Panc1 (cell line): Measurements from ENCODE around the gene UROD. TPM values are rescaled to one million over a fixed set of nuclear protein-coding genes. Genes with fewer than 3 reads are reported as not detected.

Experiments
- ATAC-seq: fragments of 200-7000 bp; cut with Tn5 transposase; 2 replicates; pipeline ENCODE4 v1.9.1; 2020; ENCODE audit warnings: mild to moderate bottlenecking, moderate library complexity
- BruUV-seq: library from RNA; stranded (reverse); fragments of 400-500 nt; replicated peaks from 2 replicates; lab custom pipeline; 2021; lab: Mats Ljungman, UMichigan
- CTCF ChIA-PET: fragments of 300-600 bp; sonication (Branson Sonifier 250); formaldehyde crosslinking; loops from one replicate; lab custom pipeline; 2022; ENCODE audit warnings: antibody characterized with exemption; lab: Charles Lee
- POLR2A ChIA-PET: fragments of 300-600 bp; sonication (Branson Sonifier 250); formaldehyde crosslinking; loops from one replicate; lab custom pipeline; 2022; ENCODE audit warnings: antibody characterized with exemption; lab: Charles Lee
- DNase-seq: peaks from one replicate; pipeline ENCODE4 v3.0.0-alpha.2; 2010; ENCODE audit warnings: low read depth, low spot score
- H3K27ac ChIP-seq: 2 replicates; pipeline ENCODE4 v1.5.1; 2011; ENCODE audit warnings: mild to moderate bottlenecking, low read length, inconsistent platforms
- H3K27me3 ChIP-seq: fragments of 200-500 bp; sonication (Bioruptor generic); 2 replicates; pipeline ENCODE4 v1.6.0; 2014; ENCODE audit warnings: low read length, inconsistent platforms; ENCODE audit not compliant: control insufficient read depth, insufficient read depth
- H3K36me3 ChIP-seq: fragments of 200-500 bp; sonication (Bioruptor generic); 2 replicates; pipeline ENCODE4 v1.5.1; 2014; ENCODE audit warnings: inconsistent platforms, mild to moderate bottlenecking, low read length, moderate library complexity; ENCODE audit not compliant: control insufficient read depth, insufficient read depth
- H3K4me1 ChIP-seq: 2 replicates; pipeline ENCODE4 v1.5.1; 2011; ENCODE audit warnings: inconsistent platforms, mild to moderate bottlenecking, low read length, moderate library complexity; ENCODE audit not compliant: control insufficient read depth, insufficient read depth
- H3K4me3 ChIP-seq, 2 experiments: 2 replicates each; pipeline ENCODE4 v1.5.1; 2011 to 2012; ENCODE audit warnings: low read depth in 2 of 2, low read length in 2 of 2, mild to moderate bottlenecking in 2 of 2, inconsistent platforms in 1 of 2, moderate library complexity in 1 of 2
- H3K9me3 ChIP-seq: fragments of 200-500 bp; sonication (Bioruptor generic); 2 replicates; pipeline ENCODE4 v1.5.1; 2014; ENCODE audit warnings: low read depth, mild to moderate bottlenecking, inconsistent platforms, low read length, moderate library complexity; ENCODE audit not compliant: control insufficient read depth, insufficient read depth
- POLR2AphosphoS5 ChIP-seq: IDR thresholded peaks from 2 replicates; pipeline ENCODE4 v1.6.1; 2012; ENCODE audit warnings: mild to moderate bottlenecking, low read depth, low read length, moderate library complexity
- SIN3A ChIP-seq: IDR thresholded peaks from 2 replicates; pipeline ENCODE4 v1.6.1; 2012; ENCODE audit warnings: low read depth, mild to moderate bottlenecking, low read length, moderate library complexity, borderline replicate concordance; ENCODE audit not compliant: insufficient read depth
- TCF7L2 ChIP-seq: IDR thresholded peaks from 2 replicates; pipeline ENCODE4 v1.6.1; 2011; ENCODE audit warnings: mild to moderate bottlenecking, low read depth, low read length, inconsistent platforms
- in situ Hi-C: cut with HindIII; loops from 2 replicates; pipeline ENCODE4 v1.10.0; 2016; ENCODE audit warnings: low sequenced_read_pairs, low pct_unique_long_range_greater_than_20kb
- intact Hi-C: fragments of 100-400 bp; cut with micrococcal nuclease; formaldehyde crosslinking; loops from one replicate; pipeline ENCODE4 v1.10.0; 2022; ENCODE audit not compliant: unreplicated experiment
- total RNA-seq: library from RNA; stranded (reverse); gene quantifications from one replicate; pipeline ENCODE4 v1.2.1, GENCODE V29; 2021; ENCODE audit not compliant: unreplicated experiment
- TF ChIP-seq, protein P1 (sequence below), 2 experiments: IDR thresholded peaks; 2 replicates each; pipeline ENCODE4 v1.6.1; 2011 to 2012; ENCODE audit warnings: low read depth in 2 of 2, control low read depth in 1 of 2, low read length in 1 of 2, mild to moderate bottlenecking in 1 of 2, moderate library complexity in 1 of 2; ENCODE audit not compliant: insufficient read depth in 1 of 2
- TF ChIP-seq, protein P2 (sequence below): fragments of 450-650 bp; IDR thresholded peaks from 2 replicates; pipeline ENCODE4 v1.5.1; 2017; ENCODE audit warnings: mild to moderate bottlenecking

Gene UROD
- total RNA-seq, 1 experiment from 2014 or later: 76.8 TPM

DNA sequence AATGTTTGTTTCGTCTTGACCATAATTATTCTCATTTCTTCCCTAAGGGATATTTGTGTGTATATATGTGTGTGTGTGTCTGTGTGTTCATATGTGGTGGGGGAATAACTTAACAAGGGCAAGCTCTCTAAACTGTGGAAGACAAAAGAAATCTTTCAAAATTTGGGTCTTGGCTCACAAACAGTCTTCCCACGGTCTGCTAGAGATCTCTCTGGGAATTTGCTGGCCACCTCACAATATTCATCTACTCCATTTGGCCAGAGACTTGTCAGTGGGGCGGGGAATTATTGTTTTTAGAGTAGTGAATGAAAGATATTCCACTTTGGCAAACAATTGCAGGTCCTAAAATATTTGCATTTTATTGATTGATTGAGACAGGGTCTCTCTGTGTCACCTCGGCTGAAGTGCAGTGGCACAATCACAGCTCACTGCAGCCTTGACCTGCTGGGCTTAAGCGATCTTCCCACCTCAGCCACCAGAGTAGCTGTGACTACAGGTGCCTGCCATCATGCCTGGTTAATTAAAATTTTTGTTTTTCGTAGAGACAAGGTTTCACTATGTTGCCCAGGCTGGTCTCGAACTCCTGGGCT lies 17.6 kb upstream of the UROD start:
- no peak for TF ChIP-seq SIN3A
- no peak for TF ChIP-seq POLR2AphosphoS5
- TF ChIP-seq, protein P1, sequence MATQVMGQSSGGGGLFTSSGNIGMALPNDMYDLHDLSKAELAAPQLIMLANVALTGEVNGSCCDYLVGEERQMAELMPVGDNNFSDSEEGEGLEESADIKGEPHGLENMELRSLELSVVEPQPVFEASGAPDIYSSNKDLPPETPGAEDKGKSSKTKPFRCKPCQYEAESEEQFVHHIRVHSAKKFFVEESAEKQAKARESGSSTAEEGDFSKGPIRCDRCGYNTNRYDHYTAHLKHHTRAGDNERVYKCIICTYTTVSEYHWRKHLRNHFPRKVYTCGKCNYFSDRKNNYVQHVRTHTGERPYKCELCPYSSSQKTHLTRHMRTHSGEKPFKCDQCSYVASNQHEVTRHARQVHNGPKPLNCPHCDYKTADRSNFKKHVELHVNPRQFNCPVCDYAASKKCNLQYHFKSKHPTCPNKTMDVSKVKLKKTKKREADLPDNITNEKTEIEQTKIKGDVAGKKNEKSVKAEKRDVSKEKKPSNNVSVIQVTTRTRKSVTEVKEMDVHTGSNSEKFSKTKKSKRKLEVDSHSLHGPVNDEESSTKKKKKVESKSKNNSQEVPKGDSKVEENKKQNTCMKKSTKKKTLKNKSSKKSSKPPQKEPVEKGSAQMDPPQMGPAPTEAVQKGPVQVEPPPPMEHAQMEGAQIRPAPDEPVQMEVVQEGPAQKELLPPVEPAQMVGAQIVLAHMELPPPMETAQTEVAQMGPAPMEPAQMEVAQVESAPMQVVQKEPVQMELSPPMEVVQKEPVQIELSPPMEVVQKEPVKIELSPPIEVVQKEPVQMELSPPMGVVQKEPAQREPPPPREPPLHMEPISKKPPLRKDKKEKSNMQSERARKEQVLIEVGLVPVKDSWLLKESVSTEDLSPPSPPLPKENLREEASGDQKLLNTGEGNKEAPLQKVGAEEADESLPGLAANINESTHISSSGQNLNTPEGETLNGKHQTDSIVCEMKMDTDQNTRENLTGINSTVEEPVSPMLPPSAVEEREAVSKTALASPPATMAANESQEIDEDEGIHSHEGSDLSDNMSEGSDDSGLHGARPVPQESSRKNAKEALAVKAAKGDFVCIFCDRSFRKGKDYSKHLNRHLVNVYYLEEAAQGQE (IDR thresholded peaks at IDR 0.05; ENCODE audit: insufficient read depth in 1 of 2, low read depth in 2 of 2, low read length in 1 of 2): no peak
- TF ChIP-seq, protein P2, sequence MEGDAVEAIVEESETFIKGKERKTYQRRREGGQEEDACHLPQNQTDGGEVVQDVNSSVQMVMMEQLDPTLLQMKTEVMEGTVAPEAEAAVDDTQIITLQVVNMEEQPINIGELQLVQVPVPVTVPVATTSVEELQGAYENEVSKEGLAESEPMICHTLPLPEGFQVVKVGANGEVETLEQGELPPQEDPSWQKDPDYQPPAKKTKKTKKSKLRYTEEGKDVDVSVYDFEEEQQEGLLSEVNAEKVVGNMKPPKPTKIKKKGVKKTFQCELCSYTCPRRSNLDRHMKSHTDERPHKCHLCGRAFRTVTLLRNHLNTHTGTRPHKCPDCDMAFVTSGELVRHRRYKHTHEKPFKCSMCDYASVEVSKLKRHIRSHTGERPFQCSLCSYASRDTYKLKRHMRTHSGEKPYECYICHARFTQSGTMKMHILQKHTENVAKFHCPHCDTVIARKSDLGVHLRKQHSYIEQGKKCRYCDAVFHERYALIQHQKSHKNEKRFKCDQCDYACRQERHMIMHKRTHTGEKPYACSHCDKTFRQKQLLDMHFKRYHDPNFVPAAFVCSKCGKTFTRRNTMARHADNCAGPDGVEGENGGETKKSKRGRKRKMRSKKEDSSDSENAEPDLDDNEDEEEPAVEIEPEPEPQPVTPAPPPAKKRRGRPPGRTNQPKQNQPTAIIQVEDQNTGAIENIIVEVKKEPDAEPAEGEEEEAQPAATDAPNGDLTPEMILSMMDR: no peak
- TF ChIP-seq TCF7L2: no peak
- no peak overlapping the region for H3K4me3 ChIP-seq
- DNase-seq: no peak
- ChIA-PET POLR2A (no interaction called here), CTCF (no interaction called here)
- H3K4me1 ChIP-seq: no peaks in the 10 kb centered on the region
- H3K9me3 ChIP-seq: no peaks in the 10 kb centered on the region
- ATAC-seq: no peak
- no peak overlapping the region for H3K27ac ChIP-seq
- no peaks in the 10 kb centered on the region for H3K27me3 ChIP-seq
- in situ Hi-C loops: no loop called here
- no TSS peak for BruUV-seq
- intact Hi-C loops: no loop called here
- H3K36me3 ChIP-seq: no peaks in the 10 kb centered on the region

DNA sequence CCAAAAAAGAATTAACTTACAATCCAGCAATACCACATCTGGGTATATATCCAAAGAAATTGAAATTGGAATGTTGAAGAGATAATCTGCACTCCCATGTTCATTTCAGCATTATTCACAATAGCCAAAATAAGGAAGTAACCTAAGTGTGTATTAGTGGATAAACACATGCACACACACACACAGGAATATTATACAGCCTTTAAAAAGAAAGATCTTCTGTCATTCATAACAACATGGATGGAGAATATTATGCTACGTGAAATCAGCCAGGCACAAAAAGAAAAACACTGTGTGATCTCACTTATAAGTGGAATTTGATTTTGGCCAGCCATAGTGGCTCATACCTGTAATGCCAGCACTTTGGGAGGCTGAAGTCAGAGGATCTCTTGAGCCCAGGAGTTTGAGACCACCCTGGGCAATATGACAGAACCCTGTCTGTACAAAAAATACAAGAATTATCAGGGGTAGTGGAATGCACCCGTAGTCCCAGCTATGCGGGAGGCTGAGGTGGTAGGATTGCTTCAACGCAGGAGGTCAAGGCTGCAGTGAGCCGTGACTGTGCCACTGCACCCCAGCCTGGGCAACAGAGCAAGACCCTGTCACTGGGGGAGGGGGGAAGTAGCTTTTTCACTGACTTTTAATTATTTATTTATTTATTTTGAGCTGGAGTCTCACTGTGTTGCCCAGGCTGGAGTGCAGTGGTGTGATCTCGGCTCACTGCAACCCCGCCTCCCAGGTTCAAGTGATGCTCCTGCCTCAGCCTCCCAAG lies 16.4 kb upstream of the UROD start:
- BruUV-seq: no TSS peak
- POLR2A ChIA-PET: no interaction called here
- in situ Hi-C loops: no loop called here

More for the DNA sequence above, 16.4 kb upstream of the UROD start:
- H3K4me3 ChIP-seq: no peak overlapping the region
- no peak for ATAC-seq
- no peak for DNase-seq
- no peaks in the 10 kb centered on the region for H3K27me3 ChIP-seq
- TF ChIP-seq, protein P2: no peak
- TF ChIP-seq POLR2AphosphoS5: no peak
- TF ChIP-seq TCF7L2: no peak
- TF ChIP-seq, protein P1 (IDR thresholded peaks at IDR 0.05; ENCODE audit: insufficient read depth in 1 of 2, low read depth in 2 of 2, low read length in 1 of 2): no peak
- no peak for TF ChIP-seq SIN3A
- H3K36me3 ChIP-seq: no peaks in the 10 kb centered on the region
- intact Hi-C loops: no loop called here
- no peak overlapping the region for H3K27ac ChIP-seq
- H3K9me3 ChIP-seq: no peaks in the 10 kb centered on the region
- CTCF ChIA-PET: no interaction called here
- H3K4me1 ChIP-seq: no peaks in the 10 kb centered on the region
